GM12865 (cell line): ENCODE data around the gene TMEM178A.
"Not testable (repeated sequence)": the region's sequence is repeated elsewhere in the genome, so short reads cannot be mapped to it uniquely, and the experiment has no call there.

ENCODE experiments used
- DNase-seq: peaks from one replicate; pipeline ENCODE4 v3.0.0; 2010; ENCODE audit warnings: low read depth
- H3K4me3 ChIP-seq: 2 replicates; pipeline ENCODE4 v1.5.1; 2011; ENCODE audit warnings: mild to moderate bottlenecking, low read depth, low read length, control low read depth
- TF ChIP-seq, protein P1 (sequence below): IDR thresholded peaks from 2 replicates; pipeline ENCODE4 v1.5.1; 2011; ENCODE audit warnings: low read length, control low read depth, low read depth, inconsistent platforms; ENCODE audit not compliant: insufficient read depth; ENCODE audit errors: missing control alignments

The TMEM178A gene

DNA sequence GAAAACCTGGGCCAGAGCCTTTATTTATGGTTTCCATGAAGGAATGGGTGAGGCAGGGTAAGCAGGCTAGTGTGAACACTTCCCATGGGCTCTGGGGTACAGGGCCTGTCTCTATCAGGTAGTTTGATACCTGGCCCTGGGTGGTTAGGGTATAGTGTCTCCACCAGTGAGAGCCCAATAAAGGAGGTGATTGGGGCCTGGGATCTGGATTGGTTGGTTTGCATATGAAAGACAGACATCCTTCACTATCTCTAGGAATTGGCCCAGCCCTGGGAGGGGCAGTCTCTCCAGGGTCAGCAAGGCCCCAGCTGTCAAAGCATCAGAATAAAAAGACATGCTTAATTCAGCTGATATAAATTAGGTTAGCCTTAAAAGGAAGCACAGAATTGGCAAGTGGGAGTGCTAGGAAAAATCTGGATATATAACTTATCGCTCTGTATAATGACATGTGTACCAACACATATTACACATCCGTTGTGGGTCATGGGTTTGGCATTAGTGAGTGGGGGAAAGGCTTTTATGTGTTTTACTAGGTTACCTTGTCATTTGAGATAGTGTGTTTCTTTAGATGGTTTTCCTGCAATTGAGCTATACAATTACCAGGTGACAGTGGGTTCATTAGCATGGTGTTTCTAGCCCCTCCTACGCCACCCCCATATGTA lies 18.5 kb upstream of the TMEM178A start:
- TF ChIP-seq, protein P1, sequence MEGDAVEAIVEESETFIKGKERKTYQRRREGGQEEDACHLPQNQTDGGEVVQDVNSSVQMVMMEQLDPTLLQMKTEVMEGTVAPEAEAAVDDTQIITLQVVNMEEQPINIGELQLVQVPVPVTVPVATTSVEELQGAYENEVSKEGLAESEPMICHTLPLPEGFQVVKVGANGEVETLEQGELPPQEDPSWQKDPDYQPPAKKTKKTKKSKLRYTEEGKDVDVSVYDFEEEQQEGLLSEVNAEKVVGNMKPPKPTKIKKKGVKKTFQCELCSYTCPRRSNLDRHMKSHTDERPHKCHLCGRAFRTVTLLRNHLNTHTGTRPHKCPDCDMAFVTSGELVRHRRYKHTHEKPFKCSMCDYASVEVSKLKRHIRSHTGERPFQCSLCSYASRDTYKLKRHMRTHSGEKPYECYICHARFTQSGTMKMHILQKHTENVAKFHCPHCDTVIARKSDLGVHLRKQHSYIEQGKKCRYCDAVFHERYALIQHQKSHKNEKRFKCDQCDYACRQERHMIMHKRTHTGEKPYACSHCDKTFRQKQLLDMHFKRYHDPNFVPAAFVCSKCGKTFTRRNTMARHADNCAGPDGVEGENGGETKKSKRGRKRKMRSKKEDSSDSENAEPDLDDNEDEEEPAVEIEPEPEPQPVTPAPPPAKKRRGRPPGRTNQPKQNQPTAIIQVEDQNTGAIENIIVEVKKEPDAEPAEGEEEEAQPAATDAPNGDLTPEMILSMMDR: no peak
- DNase-seq: no peak
- H3K4me3 ChIP-seq: no peak overlapping the region

DNA sequence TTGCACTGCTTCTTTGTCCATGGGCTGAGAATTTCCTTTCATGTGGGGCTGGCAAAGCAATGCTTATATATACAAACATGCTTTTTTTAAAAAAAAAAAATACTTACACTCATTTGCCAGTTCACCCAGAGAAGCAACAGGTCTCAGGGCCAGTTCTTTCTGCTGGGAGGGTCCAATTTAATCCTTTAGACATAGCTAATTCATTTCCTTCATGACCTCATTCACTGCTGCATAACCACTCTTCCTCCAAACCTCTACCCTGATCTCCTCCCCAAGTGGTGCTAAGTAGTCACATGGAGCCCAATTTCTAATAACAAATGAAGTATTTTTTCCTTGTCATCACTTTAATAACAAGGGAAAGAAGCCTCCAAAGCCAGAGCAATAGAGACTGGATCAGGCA lies 17.1 kb upstream of the TMEM178A start:
- TF ChIP-seq, protein P1: no peak
- H3K4me3 ChIP-seq: no peak overlapping the region
- DNase-seq: no peak

DNA sequence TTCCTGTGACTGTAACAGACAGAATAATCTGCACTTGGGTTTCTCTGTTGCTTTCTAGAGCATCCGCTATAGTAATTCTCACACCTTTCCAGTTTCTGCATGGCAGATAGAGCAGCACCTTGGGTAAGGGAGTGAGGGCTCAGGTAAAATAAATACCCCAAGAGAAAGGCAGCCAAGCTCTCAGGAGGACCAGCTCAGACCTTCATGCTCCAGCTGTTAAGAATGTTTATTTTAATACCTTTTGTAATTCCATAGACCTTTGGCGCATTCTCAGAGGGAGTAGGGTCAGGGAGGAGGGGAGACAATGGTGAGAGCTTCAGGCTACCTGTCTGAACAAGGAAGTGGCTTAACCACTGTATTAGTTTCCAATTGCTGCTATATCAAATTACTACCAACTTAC lies 16.2 kb upstream of the TMEM178A start:
- TF ChIP-seq, protein P1: no peak
- no peak for DNase-seq
- H3K4me3 ChIP-seq: no peak overlapping the region

DNA sequence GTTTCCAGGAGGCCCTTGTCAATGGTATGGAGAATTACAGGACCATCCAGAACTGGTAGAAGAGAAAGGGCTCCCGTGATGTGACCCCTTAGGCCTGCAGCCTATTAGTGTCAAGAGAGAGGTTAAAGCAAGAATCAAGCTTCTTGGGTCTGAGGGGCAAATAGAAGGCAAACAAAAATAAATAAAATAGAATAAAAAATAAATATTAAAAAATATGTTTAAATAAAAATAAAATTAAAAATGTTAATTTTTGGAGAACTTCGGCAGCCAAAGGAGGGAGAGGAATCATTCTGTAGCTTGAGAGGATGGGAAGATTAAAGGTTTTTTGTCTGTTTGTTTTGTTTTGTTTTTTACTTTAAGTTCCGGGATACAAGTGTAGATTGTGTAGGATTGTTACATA lies 15.2 kb upstream of the TMEM178A start:
- TF ChIP-seq, protein P1: no peak
- no peak for DNase-seq
- H3K4me3 ChIP-seq: no peak overlapping the region

DNA sequence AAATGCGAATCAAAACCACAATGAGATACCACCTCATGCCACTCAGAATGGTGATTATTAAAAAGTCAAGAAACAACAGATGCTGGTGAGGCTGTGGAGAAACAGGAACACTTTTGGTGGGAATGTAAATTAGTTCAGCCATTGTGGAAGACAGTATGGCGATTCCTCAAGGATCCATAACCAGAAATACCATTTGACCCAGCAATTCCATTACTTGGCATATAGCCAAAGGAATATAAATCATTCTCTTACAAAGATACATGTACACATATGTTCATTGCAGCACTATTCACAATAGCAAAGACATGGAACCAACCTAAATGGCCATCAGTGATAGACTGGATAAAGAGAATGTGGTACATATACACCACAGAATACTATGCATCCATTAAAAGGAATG lies 9.5 kb upstream of the TMEM178A start:
- DNase-seq, H3K4me3 ChIP-seq: not testable (repeated sequence)

DNA sequence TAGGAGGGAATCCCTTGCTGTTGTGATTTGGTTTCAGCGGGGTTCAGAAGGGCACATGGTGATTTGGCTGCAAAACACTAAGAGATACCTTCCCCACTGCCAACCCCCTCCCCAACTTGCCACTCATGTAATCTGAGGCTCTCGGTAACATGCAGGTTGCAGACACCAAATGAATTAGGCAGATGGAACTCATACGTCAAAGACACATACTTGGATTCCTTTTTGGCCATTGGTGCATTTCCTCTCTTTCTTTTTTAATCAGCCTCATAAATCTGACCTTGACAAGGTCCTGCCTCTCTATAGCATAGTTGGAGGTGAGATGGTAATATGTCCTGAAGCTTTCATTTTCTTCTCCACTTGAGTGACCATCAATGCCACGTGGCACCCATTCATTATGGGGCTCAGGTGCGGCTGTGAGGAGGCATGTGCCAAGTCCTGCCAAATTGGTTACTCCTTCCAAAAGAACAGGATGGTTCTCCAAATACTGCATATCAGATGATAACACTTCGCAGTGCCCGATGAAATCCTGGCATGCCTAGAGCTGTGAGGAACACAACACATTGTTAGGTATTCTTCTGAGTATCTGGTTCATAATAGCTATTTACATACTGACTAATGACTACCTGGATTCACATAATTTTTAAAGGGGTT lies 8.3 kb upstream of the TMEM178A start:
- DNase-seq: no peak
- TF ChIP-seq, protein P1: no peak
- H3K4me3 ChIP-seq: no peak overlapping the region

DNA sequence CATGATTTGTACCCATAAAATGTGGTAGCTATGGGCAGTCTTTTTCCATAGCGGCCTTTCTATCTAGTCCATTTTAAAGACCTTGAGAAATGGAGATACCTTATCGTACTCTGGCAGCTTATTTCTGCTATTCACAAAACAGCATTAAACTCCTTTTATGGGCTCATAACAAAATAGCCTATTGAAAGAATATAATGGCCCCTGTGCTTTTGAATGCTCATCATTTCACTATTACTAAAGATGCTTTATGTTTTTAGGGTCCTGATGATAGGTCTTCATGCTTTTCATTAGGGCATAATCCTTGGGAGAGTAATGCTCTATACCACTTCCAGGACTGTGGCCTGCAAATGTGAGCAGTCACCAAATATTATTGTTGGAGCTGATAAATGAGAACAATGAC lies 7.3 kb upstream of the TMEM178A start:
- TF ChIP-seq, protein P1: no peak
- H3K4me3 ChIP-seq: no peak overlapping the region
- DNase-seq: no peak
